Stimulated activated CD4-positive, alpha-beta T cell treated with anti-CD3 and anti-CD28 coated beads, TNF-alpha, amount 100 ng/mL, for 24 hours (primary cell): ENCODE data around the gene PHF14.

Experiments used
- DNase-seq, 3 experiments: peaks; one replicate each; pipeline ENCODE4 v3.0.0-alpha.2; 2020; ENCODE audit warnings: low read depth in 3 of 3

Gene PHF14

GRCh38 chr7:11172835-11173234 lies 199.2 kb downstream of the PHF14 start:
- no peak for DNase-seq

GRCh38 chr7:11175371-11175770 lies 201.7 kb downstream of the PHF14 start:
- no peak for DNase-seq

GRCh38 chr7:11175887-11176286 lies 202.2 kb downstream of the PHF14 start:
- no peak for DNase-seq

GRCh38 chr7:11176985-11177555 lies 203.4 kb downstream of the PHF14 start:
- no peak for DNase-seq

GRCh38 chr7:11177793-11178192 lies 204.1 kb downstream of the PHF14 start:
- no peak for DNase-seq

GRCh38 chr7:11181590-11181989 lies 207.9 kb downstream of the PHF14 start:
- DNase-seq, result no peak

GRCh38 chr7:11182736-11183135 lies 209.1 kb downstream of the PHF14 start:
- DNase-seq, result no peak

- no peak for DNase-seq
These were observed 211.6 kb downstream of the PHF14 start for GRCh38 chr7:11185179-11185815.

GRCh38 chr7:11188529-11189310 lies 215.0 kb downstream of the PHF14 start:
- DNase-seq, result no peak

- no peak for DNase-seq
These were observed 217.4 kb downstream of the PHF14 start for GRCh38 chr7:11191081-11191480.

- no peak for DNase-seq
These were observed 218.0 kb downstream of the PHF14 start for GRCh38 chr7:11191574-11192220.

- no peak for DNase-seq
These were observed 218.8 kb downstream of the PHF14 start for GRCh38 chr7:11192506-11192905.

- DNase-seq, result no peak
These were observed 219.6 kb downstream of the PHF14 start for GRCh38 chr7:11193131-11193867.

- no peak for DNase-seq
These were observed 220.2 kb downstream of the PHF14 start for GRCh38 chr7:11193888-11194287.

GRCh38 chr7:11194492-11194891 lies 220.8 kb downstream of the PHF14 start:
- no peak for DNase-seq

GRCh38 chr7:11195502-11195901 lies 221.8 kb downstream of the PHF14 start:
- DNase-seq, result no peak

GRCh38 chr7:11196143-11196542 lies 222.5 kb downstream of the PHF14 start:
- DNase-seq, result no peak

GRCh38 chr7:11203224-11203623 lies 229.6 kb downstream of the PHF14 start:
- no peak for DNase-seq

GRCh38 chr7:11203683-11204082 lies 230.0 kb downstream of the PHF14 start:
- no peak for DNase-seq

GRCh38 chr7:11206177-11206899 lies 232.7 kb downstream of the PHF14 start:
- no peak for DNase-seq

- DNase-seq, result no peak
These were observed 233.9 kb downstream of the PHF14 start for GRCh38 chr7:11207565-11207964.
